NCI-H2171 treated with DMSO at 0.1 percent for 48 hours (cell line): ENCODE results near the gene NDUFS8.

Source experiments
- DNase-seq: peaks from one replicate; lab custom pipeline; 2025; lab: John Stamatoyannopoulos, UW

Gene NDUFS8

GRCh38 chr11:68080860-68081259, 50.4 kb downstream of the NDUFS8 start:
- no peak for DNase-seq

GRCh38 chr11:68081691-68082090, 51.2 kb downstream of the NDUFS8 start:
- no peak for DNase-seq

GRCh38 chr11:68082481-68082880, 52.0 kb downstream of the NDUFS8 start:
- no peak for DNase-seq

- no peak for DNase-seq
Measured at GRCh38 chr11:68083517-68083916, 53.0 kb downstream of the NDUFS8 start.
